Hepatocyte (in vitro differentiated cells): ENCODE data around the gene MYO5C. TPM values are rescaled to one million over a fixed set of nuclear protein-coding genes. Genes with fewer than 3 reads are reported as not detected.

Source experiments
- DNase-seq: peaks from one replicate; pipeline ENCODE4 v3.0.0-alpha.2; 2016; ENCODE audit warnings: low spot score
- H2AFZ ChIP-seq: fragments of 200-600 bp; sonication (generic); 2 replicates; pipeline ENCODE4 v1.6.0; 2016; ENCODE audit warnings: antibody characterized with exemption, mild to moderate bottlenecking
- H3K27ac ChIP-seq: fragments of 200-600 bp; sonication (generic); 2 replicates; pipeline ENCODE4 v1.5.1; 2016; ENCODE audit warnings: mild to moderate bottlenecking
- H3K27me3 ChIP-seq: fragments of 200-600 bp; sonication (generic); 2 replicates; pipeline ENCODE4 v1.6.1; 2016
- H3K36me3 ChIP-seq: fragments of 200-600 bp; sonication (generic); replicated peaks from 2 replicates; pipeline ENCODE4 v1.5.1; 2016; ENCODE audit warnings: low read depth; ENCODE audit not compliant: insufficient read depth
- H3K4me1 ChIP-seq: fragments of 200-600 bp; sonication (generic); 2 replicates; pipeline ENCODE4 v1.5.1; 2016; ENCODE audit warnings: mild to moderate bottlenecking, moderate library complexity; ENCODE audit not compliant: insufficient read depth
- H3K4me2 ChIP-seq: fragments of 200-600 bp; sonication (generic); 2 replicates; pipeline ENCODE4 v1.6.0; 2016
- H3K4me3 ChIP-seq: fragments of 200-600 bp; sonication (generic); 2 replicates; pipeline ENCODE4 v1.5.1; 2016; ENCODE audit warnings: mild to moderate bottlenecking
- H3K79me2 ChIP-seq: fragments of 200-600 bp; sonication (generic); 2 replicates; pipeline ENCODE4 v1.6.0; 2017; ENCODE audit warnings: mild to moderate bottlenecking
- H3K9me2 ChIP-seq: fragments of 200-600 bp; sonication (generic); replicated peaks from 2 replicates; pipeline ENCODE4 v1.6.0; 2017; ENCODE audit warnings: mild to moderate bottlenecking; ENCODE audit not compliant: insufficient read depth
- H3K9me3 ChIP-seq: fragments of 200-600 bp; sonication (generic); 2 replicates; pipeline ENCODE4 v1.5.1; 2016; ENCODE audit warnings: low read depth, mild to moderate bottlenecking
- H4K20me1 ChIP-seq: fragments of 200-600 bp; sonication (generic); 2 replicates; pipeline ENCODE4 v1.6.0; 2016; ENCODE audit warnings: mild to moderate bottlenecking; ENCODE audit not compliant: insufficient read depth, poor library complexity, severe bottlenecking
- EZH2 ChIP-seq: fragments of 200-600 bp; sonication (generic); IDR thresholded peaks from 2 replicates; pipeline ENCODE4 v1.6.1; 2016; ENCODE audit warnings: antibody characterized with exemption, mild to moderate bottlenecking, borderline replicate concordance
- EZH2phosphoT487 ChIP-seq: fragments of 200-600 bp; sonication (generic); IDR thresholded peaks from one replicate; pipeline ENCODE4 v1.6.1; 2018; ENCODE audit warnings: antibody characterized with exemption, mild to moderate bottlenecking, low read depth, moderate library complexity; ENCODE audit not compliant: unreplicated experiment, severe bottlenecking
- WGBS: methylation state at CpG from one replicate; pipeline ENCODE4 v1.1.6; 2016; ENCODE audit warnings: low lambda C conversion rate; ENCODE audit errors: missing lambda C conversion rate; 5-methylcytosine and 5-hydroxymethylcytosine counted together
- polyA plus RNA-seq: library from polyadenylated mRNA; unstranded; fragments of >200 nt; fragmentation: Nextera tagmentation; extraction: Ambion mirVana; gene quantifications from 2 replicates; pipeline ENCODE4 v1.2.1, GENCODE V29; 2016
- total RNA-seq: library from RNA; depleted of rRNA; stranded (reverse); fragments of >200 nt; gene quantifications from 2 replicates; pipeline ENCODE4 v1.2.3, GENCODE V29; 2014
- TF ChIP-seq, protein P1 (sequence below): fragments of 200-600 bp; sonication (generic); IDR thresholded peaks from 2 replicates; pipeline ENCODE4 v1.5.1; 2016; ENCODE audit warnings: antibody characterized with exemption, mild to moderate bottlenecking; ENCODE audit not compliant: poor library complexity

Gene MYO5C
- total and polyA plus RNA-seq, 2 experiments from 2014 or later, result 10.2 to 18.2 TPM

DNA sequence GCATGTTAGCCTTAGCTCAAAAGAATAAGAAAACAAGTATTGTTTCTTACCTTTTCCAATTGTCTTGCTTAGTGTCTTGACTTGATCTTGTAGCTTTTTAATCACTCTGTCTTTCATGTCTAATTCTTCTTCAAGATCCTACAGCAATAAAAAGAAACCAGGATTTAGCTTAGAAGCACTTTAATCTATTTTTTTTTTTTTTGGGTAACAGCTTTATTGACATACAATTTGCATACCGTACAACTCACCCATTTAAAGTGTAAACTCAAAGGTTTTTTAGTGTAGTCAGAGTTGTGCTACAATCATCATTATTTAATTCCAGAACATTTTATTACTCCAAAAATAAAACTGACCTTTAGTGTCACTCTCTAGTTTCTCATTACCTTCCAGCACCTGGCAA, 81.1 kb downstream of the MYO5C start:
- no peaks in the 10 kb centered on the region for H3K9me3 ChIP-seq
- no peaks in the 10 kb centered on the region for H3K27me3 ChIP-seq
- no peaks in the 10 kb centered on the region for H4K20me1 ChIP-seq
- no peak overlapping the region for H2AFZ ChIP-seq
- H3K79me2 ChIP-seq, result no peaks in the 10 kb centered on the region
- no peak overlapping the region for H3K4me2 ChIP-seq
- no peak overlapping the region for H3K27ac ChIP-seq
- no peaks in the 10 kb centered on the region for H3K4me1 ChIP-seq
- no peak overlapping the region for H3K4me3 ChIP-seq
- DNase-seq, result no peak
- H3K9me2 ChIP-seq, result no peaks in the 10 kb centered on the region
- TF ChIP-seq, protein P1, sequence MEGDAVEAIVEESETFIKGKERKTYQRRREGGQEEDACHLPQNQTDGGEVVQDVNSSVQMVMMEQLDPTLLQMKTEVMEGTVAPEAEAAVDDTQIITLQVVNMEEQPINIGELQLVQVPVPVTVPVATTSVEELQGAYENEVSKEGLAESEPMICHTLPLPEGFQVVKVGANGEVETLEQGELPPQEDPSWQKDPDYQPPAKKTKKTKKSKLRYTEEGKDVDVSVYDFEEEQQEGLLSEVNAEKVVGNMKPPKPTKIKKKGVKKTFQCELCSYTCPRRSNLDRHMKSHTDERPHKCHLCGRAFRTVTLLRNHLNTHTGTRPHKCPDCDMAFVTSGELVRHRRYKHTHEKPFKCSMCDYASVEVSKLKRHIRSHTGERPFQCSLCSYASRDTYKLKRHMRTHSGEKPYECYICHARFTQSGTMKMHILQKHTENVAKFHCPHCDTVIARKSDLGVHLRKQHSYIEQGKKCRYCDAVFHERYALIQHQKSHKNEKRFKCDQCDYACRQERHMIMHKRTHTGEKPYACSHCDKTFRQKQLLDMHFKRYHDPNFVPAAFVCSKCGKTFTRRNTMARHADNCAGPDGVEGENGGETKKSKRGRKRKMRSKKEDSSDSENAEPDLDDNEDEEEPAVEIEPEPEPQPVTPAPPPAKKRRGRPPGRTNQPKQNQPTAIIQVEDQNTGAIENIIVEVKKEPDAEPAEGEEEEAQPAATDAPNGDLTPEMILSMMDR, result no peak
- TF ChIP-seq EZH2phosphoT487, result no peak
- no peak for TF ChIP-seq EZH2
- WGBS, result 89% methylated on average over 1 of the region's 1 CpG
- H3K36me3 ChIP-seq, result no peaks in the 10 kb centered on the region

- no peak overlapping the region for H3K27ac ChIP-seq
- H3K4me2 ChIP-seq, result no peak overlapping the region
- no peaks in the 10 kb centered on the region for H3K9me2 ChIP-seq
- no peaks in the 10 kb centered on the region for H3K79me2 ChIP-seq
- TF ChIP-seq, protein P1, result no peak
- TF ChIP-seq EZH2phosphoT487 (no peak), EZH2 (no peak)
- no peaks in the 10 kb centered on the region for H3K36me3 ChIP-seq
- no peaks in the 10 kb centered on the region for H3K9me3 ChIP-seq
- DNase-seq, result no peak
- WGBS, result 79% methylated on average over 3 of the region's 3 CpGs
- no peaks in the 10 kb centered on the region for H3K27me3 ChIP-seq
- H2AFZ ChIP-seq, result no peak overlapping the region
- no peaks in the 10 kb centered on the region for H3K4me1 ChIP-seq
- no peak overlapping the region for H3K4me3 ChIP-seq
- no peaks in the 10 kb centered on the region for H4K20me1 ChIP-seq
These were observed 82.4 kb downstream of the MYO5C start for GRCh38 chr15:52213206-52213605.

DNA sequence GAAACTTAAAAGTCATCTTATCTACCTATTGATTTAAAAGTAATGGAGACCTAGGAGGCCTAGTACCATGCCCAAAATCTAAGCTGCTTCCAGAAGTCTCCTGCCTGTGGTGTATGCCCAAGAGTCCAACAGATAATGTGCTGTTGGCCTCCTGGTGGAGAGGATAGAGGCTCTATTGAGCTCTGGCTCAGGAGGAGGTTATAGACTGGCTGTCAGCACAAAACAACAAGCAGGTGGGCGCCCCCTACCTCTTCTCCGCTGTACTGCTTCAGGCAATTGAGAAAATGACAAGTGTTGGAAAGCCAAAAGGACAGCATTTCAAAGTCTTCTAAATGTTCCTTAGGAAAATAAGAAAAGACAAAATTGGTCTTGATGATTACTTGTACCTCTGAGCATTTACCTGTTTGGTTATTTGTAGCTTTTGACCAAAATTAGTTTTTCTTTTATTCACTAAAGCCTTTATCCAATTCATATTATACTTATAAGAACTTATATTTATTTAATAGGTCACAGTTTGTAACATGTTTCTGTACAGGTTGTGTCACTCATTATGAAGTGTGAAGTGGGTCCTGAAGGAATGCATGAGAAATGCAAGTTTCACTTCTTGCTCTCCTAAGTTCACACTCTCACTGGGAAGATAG, 87.2 kb downstream of the MYO5C start:
- 5% methylated on average over 2 of the region's 2 CpGs for WGBS
- no peak overlapping the region for H2AFZ ChIP-seq
- no peak overlapping the region for H3K27ac ChIP-seq
- H3K9me2 ChIP-seq, result no peaks in the 10 kb centered on the region
- no peak for TF ChIP-seq EZH2phosphoT487
- TF ChIP-seq, protein P1, result peak; percentile 65
- peak; percentile 77 for DNase-seq
- no peaks in the 10 kb centered on the region for H3K79me2 ChIP-seq
- no peak overlapping the region for H3K4me3 ChIP-seq
- no peak overlapping the region for H3K4me2 ChIP-seq
- H4K20me1 ChIP-seq, result no peaks in the 10 kb centered on the region
- H3K36me3 ChIP-seq, result no peaks in the 10 kb centered on the region
- no peaks in the 10 kb centered on the region for H3K27me3 ChIP-seq
- no peaks in the 10 kb centered on the region for H3K4me1 ChIP-seq
- H3K9me3 ChIP-seq, result no peaks in the 10 kb centered on the region
